Measurements from ENCODE around the gene ADK.

GRCh38 chr10:74474022-74474713, 323.1 kb downstream of the ADK start:
- no peak for TF ChIP-seq EZH2phosphoT487 (IDR thresholded peaks at IDR 0.05; ENCODE audit: low read depth, severe bottlenecking, unreplicated experiment)
- TF ChIP-seq, protein P1, sequence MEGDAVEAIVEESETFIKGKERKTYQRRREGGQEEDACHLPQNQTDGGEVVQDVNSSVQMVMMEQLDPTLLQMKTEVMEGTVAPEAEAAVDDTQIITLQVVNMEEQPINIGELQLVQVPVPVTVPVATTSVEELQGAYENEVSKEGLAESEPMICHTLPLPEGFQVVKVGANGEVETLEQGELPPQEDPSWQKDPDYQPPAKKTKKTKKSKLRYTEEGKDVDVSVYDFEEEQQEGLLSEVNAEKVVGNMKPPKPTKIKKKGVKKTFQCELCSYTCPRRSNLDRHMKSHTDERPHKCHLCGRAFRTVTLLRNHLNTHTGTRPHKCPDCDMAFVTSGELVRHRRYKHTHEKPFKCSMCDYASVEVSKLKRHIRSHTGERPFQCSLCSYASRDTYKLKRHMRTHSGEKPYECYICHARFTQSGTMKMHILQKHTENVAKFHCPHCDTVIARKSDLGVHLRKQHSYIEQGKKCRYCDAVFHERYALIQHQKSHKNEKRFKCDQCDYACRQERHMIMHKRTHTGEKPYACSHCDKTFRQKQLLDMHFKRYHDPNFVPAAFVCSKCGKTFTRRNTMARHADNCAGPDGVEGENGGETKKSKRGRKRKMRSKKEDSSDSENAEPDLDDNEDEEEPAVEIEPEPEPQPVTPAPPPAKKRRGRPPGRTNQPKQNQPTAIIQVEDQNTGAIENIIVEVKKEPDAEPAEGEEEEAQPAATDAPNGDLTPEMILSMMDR (IDR thresholded peaks at IDR 0.05; ENCODE audit: poor library complexity) = no peak
